GM23338 (cell line): ENCODE results near the gene CACNA1A.

Source experiments
- CREB1 ChIP-seq: fragments of 250-450 bp; sonication (Bioruptor Pico); IDR thresholded peaks from 2 replicates; pipeline ENCODE4 v1.5.0; 2020; ENCODE audit warnings: low read depth, mild to moderate bottlenecking, moderate library complexity
- EZH2 ChIP-seq: fragments of 200-600 bp; sonication (generic); IDR thresholded peaks from one replicate; pipeline ENCODE4 v1.8.0; 2017; ENCODE audit warnings: antibody characterized with exemption, mild to moderate bottlenecking, low read depth; ENCODE audit not compliant: unreplicated experiment
- EZH2phosphoT487 ChIP-seq: fragments of 200-600 bp; sonication (generic); IDR thresholded peaks from one replicate; pipeline ENCODE4 v1.8.1; 2018; ENCODE audit warnings: antibody characterized with exemption; ENCODE audit not compliant: unreplicated experiment
- JUNB ChIP-seq: IDR thresholded peaks from one replicate; pipeline ENCODE4 v1.6.1; 2016; ENCODE audit warnings: antibody characterized with exemption; ENCODE audit not compliant: unreplicated experiment
- NANOG ChIP-seq: IDR thresholded peaks from 2 replicates; pipeline ENCODE4 v1.6.1; 2016; ENCODE audit warnings: antibody characterized with exemption, borderline replicate concordance
- POLR2AphosphoS5 ChIP-seq: IDR thresholded peaks from 2 replicates; pipeline ENCODE4 v1.6.1; 2016; ENCODE audit warnings: antibody characterized with exemption, low read depth
- STAT1 ChIP-seq: IDR thresholded peaks from one replicate; pipeline ENCODE4 v1.6.1; 2016; ENCODE audit warnings: antibody characterized with exemption; ENCODE audit not compliant: unreplicated experiment
- ZNF114 ChIP-seq: fragments of 250-450 bp; sonication (Bioruptor Pico); IDR thresholded peaks from 2 replicates; pipeline ENCODE4 v1.5.0; 2020; ENCODE audit warnings: mild to moderate bottlenecking, moderate library complexity
- ZNF331 ChIP-seq: fragments of 250-450 bp; sonication (Bioruptor Pico); IDR thresholded peaks from 2 replicates; pipeline ENCODE4 v1.5.0; 2020; ENCODE audit warnings: low read depth, mild to moderate bottlenecking, moderate library complexity
- TF ChIP-seq, protein P1 (sequence below), 2 experiments: fragments of 200-600 bp in 1 of 2; sonication (generic) in 1 of 2; conservative IDR thresholded peaks; 2 replicates each; pipeline versions ENCODE4 v1.5.1 to v1.6.1; 2016 to 2017; ENCODE audit warnings: antibody characterized with exemption in 2 of 2, low read depth in 2 of 2, mild to moderate bottlenecking in 2 of 2, moderate library complexity in 1 of 2
- TF ChIP-seq, protein P2 (sequence below): IDR thresholded peaks from one replicate; pipeline ENCODE4 v1.6.1; 2018; ENCODE audit warnings: antibody characterized with exemption; ENCODE audit not compliant: unreplicated experiment
- TF ChIP-seq, protein P3 (sequence below): IDR thresholded peaks from 2 replicates; pipeline ENCODE4 v1.6.1; 2016; ENCODE audit warnings: antibody characterized with exemption
- TF ChIP-seq, protein P4 (sequence below): fragments of 250-450 bp; sonication (Bioruptor Pico); IDR thresholded peaks from 2 replicates; pipeline ENCODE4 v1.5.0; 2020; ENCODE audit warnings: mild to moderate bottlenecking, moderate library complexity

DNA sequence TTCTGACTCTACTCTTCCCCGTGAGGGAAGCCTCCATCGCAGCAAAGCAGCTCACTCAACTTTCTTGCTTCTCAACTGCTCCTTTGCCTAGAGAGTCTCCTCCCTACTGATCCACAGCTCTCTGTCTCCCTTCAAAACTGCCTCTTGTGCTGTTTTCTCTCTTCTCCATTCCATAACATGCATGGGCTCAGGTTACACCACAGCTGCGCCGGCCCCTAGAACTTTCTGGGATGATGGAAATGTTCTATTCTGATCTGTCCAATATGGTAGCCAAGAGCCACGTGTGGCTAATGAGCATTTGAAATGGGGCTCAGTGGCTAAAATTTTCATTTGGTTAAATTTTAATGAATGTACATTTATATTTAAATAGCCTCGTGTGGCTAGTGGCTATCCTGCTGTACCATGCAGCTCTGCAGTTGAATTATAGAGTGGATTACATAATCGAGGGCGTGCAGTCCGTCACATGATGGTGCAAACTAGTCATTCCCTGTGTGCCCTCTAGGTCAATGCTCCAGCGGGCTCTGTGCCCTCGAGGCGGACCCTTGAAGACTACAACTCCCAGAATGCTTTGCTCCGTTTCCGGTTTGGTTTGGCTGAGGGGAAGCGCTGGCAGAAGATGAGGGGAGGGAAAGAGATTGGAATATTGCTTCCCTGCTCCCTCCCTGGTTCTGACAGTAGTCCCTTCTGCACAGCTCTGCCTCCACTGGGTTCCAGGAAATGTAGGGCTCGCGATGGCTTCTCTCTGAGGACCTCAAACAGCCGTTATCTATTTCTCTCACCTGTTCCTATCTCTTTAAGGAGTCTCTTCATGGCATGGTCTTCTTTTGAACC lies 109.8 kb downstream of the CACNA1A start:
- TF ChIP-seq POLR2AphosphoS5 = no peak
- TF ChIP-seq EZH2 = no peak
- TF ChIP-seq, protein P1, sequence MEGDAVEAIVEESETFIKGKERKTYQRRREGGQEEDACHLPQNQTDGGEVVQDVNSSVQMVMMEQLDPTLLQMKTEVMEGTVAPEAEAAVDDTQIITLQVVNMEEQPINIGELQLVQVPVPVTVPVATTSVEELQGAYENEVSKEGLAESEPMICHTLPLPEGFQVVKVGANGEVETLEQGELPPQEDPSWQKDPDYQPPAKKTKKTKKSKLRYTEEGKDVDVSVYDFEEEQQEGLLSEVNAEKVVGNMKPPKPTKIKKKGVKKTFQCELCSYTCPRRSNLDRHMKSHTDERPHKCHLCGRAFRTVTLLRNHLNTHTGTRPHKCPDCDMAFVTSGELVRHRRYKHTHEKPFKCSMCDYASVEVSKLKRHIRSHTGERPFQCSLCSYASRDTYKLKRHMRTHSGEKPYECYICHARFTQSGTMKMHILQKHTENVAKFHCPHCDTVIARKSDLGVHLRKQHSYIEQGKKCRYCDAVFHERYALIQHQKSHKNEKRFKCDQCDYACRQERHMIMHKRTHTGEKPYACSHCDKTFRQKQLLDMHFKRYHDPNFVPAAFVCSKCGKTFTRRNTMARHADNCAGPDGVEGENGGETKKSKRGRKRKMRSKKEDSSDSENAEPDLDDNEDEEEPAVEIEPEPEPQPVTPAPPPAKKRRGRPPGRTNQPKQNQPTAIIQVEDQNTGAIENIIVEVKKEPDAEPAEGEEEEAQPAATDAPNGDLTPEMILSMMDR (conservative IDR thresholded peaks at IDR 0.05; ENCODE audit: low read depth in 2 of 2) = 0 out of 4 replicates have a peak, but pooled peaks of 1 of the 2 experiments have one; percentile 18
- TF ChIP-seq, protein P2, sequence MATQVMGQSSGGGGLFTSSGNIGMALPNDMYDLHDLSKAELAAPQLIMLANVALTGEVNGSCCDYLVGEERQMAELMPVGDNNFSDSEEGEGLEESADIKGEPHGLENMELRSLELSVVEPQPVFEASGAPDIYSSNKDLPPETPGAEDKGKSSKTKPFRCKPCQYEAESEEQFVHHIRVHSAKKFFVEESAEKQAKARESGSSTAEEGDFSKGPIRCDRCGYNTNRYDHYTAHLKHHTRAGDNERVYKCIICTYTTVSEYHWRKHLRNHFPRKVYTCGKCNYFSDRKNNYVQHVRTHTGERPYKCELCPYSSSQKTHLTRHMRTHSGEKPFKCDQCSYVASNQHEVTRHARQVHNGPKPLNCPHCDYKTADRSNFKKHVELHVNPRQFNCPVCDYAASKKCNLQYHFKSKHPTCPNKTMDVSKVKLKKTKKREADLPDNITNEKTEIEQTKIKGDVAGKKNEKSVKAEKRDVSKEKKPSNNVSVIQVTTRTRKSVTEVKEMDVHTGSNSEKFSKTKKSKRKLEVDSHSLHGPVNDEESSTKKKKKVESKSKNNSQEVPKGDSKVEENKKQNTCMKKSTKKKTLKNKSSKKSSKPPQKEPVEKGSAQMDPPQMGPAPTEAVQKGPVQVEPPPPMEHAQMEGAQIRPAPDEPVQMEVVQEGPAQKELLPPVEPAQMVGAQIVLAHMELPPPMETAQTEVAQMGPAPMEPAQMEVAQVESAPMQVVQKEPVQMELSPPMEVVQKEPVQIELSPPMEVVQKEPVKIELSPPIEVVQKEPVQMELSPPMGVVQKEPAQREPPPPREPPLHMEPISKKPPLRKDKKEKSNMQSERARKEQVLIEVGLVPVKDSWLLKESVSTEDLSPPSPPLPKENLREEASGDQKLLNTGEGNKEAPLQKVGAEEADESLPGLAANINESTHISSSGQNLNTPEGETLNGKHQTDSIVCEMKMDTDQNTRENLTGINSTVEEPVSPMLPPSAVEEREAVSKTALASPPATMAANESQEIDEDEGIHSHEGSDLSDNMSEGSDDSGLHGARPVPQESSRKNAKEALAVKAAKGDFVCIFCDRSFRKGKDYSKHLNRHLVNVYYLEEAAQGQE = no peak
- TF ChIP-seq CREB1 = no peak
- no peak for TF ChIP-seq JUNB
- TF ChIP-seq EZH2phosphoT487 = no peak
- TF ChIP-seq, protein P3, sequence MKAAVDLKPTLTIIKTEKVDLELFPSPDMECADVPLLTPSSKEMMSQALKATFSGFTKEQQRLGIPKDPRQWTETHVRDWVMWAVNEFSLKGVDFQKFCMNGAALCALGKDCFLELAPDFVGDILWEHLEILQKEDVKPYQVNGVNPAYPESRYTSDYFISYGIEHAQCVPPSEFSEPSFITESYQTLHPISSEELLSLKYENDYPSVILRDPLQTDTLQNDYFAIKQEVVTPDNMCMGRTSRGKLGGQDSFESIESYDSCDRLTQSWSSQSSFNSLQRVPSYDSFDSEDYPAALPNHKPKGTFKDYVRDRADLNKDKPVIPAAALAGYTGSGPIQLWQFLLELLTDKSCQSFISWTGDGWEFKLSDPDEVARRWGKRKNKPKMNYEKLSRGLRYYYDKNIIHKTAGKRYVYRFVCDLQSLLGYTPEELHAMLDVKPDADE = peak; percentile 92
- TF ChIP-seq ZNF331 (CRISPR knock-in tag) = no peak
- TF ChIP-seq STAT1 = no peak
- TF ChIP-seq, protein P4, sequence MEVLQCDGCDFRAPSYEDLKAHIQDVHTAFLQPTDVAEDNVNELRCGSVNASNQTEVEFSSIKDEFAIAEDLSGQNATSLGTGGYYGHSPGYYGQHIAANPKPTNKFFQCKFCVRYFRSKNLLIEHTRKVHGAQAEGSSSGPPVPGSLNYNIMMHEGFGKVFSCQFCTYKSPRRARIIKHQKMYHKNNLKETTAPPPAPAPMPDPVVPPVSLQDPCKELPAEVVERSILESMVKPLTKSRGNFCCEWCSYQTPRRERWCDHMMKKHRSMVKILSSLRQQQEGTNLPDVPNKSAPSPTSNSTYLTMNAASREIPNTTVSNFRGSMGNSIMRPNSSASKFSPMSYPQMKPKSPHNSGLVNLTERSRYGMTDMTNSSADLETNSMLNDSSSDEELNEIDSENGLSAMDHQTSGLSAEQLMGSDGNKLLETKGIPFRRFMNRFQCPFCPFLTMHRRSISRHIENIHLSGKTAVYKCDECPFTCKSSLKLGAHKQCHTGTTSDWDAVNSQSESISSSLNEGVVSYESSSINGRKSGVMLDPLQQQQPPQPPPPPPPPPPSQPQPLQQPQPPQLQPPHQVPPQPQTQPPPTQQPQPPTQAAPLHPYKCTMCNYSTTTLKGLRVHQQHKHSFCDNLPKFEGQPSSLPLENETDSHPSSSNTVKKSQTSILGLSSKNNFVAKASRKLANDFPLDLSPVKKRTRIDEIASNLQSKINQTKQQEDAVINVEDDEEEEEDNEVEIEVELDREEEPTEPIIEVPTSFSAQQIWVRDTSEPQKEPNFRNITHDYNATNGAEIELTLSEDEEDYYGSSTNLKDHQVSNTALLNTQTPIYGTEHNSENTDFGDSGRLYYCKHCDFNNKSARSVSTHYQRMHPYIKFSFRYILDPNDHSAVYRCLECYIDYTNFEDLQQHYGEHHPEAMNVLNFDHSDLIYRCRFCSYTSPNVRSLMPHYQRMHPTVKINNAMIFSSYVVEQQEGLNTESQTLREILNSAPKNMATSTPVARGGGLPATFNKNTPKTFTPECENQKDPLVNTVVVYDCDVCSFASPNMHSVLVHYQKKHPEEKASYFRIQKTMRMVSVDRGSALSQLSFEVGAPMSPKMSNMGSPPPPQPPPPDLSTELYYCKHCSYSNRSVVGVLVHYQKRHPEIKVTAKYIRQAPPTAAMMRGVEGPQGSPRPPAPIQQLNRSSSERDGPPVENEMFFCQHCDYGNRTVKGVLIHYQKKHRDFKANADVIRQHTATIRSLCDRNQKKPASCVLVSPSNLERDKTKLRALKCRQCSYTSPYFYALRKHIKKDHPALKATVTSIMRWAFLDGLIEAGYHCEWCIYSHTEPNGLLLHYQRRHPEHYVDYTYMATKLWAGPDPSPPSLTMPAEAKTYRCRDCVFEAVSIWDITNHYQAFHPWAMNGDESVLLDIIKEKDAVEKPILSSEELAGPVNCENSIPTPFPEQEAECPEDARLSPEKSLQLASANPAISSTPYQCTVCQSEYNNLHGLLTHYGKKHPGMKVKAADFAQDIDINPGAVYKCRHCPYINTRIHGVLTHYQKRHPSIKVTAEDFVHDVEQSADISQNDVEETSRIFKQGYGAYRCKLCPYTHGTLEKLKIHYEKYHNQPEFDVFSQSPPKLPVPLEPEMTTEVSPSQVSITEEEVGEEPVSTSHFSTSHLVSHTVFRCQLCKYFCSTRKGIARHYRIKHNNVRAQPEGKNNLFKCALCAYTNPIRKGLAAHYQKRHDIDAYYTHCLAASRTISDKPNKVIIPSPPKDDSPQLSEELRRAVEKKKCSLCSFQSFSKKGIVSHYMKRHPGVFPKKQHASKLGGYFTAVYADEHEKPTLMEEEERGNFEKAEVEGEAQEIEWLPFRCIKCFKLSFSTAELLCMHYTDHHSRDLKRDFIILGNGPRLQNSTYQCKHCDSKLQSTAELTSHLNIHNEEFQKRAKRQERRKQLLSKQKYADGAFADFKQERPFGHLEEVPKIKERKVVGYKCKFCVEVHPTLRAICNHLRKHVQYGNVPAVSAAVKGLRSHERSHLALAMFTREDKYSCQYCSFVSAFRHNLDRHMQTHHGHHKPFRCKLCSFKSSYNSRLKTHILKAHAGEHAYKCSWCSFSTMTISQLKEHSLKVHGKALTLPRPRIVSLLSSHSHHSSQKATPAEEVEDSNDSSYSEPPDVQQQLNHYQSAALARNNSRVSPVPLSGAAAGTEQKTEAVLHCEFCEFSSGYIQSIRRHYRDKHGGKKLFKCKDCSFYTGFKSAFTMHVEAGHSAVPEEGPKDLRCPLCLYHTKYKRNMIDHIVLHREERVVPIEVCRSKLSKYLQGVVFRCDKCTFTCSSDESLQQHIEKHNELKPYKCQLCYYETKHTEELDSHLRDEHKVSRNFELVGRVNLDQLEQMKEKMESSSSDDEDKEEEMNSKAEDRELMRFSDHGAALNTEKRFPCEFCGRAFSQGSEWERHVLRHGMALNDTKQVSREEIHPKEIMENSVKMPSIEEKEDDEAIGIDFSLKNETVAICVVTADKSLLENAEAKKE (CRISPR knock-in tag) = no peak
- no peak for TF ChIP-seq NANOG
- no peak for TF ChIP-seq ZNF114 (CRISPR knock-in tag)
